Aortic smooth muscle cell (primary cell): ENCODE data around the gene CREB3L1. TPM values are rescaled to one million over a fixed set of nuclear protein-coding genes. Genes with fewer than 3 reads are reported as not detected.

ENCODE experiments used
- total RNA-seq: library from RNA; depleted of rRNA; stranded (reverse); fragments of >200 nt; gene quantifications from 2 replicates; pipeline ENCODE4 v1.2.3, GENCODE V29; 2014

The CREB3L1 gene, protein sequence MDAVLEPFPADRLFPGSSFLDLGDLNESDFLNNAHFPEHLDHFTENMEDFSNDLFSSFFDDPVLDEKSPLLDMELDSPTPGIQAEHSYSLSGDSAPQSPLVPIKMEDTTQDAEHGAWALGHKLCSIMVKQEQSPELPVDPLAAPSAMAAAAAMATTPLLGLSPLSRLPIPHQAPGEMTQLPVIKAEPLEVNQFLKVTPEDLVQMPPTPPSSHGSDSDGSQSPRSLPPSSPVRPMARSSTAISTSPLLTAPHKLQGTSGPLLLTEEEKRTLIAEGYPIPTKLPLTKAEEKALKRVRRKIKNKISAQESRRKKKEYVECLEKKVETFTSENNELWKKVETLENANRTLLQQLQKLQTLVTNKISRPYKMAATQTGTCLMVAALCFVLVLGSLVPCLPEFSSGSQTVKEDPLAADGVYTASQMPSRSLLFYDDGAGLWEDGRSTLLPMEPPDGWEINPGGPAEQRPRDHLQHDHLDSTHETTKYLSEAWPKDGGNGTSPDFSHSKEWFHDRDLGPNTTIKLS
- total RNA-seq: 13.9 and 17.0 TPM in 2 replicates

DNA sequence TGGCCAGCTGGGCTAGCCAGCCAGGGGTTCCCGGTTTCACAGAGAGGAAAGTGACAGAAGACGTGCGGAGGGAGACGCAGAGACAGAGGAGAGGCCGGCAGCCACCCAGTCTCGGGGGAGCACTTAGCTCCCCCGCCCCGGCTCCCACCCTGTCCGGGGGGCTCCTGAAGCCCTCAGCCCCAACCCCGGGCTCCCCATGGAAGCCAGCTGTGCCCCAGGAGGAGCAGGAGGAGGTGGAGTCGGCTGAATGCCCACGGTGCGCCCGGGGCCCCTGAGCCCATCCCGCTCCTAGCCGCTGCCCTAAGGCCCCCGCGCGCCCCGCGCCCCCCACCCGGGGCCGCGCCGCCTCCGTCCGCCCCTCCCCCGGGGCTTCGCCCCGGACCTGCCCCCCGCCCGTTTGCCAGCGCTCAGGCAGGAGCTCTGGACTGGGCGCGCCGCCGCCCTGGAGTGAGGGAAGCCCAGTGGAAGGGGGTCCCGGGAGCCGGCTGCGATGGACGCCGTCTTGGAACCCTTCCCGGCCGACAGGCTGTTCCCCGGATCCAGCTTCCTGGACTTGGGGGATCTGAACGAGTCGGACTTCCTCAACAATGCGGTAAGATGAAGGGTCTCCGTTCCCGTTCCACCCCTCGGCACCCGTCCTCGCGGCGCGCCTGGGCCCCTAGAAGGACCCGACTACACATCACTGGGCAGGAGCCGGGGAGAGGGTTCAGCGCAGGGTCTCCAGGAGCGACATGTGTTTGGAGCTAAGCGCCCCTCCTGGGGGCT lies at the start of gene CREB3L1:
Gene CREB3L1 (plus strand): TSS at position 41 of the 765 bp plus-strand sequence. CDS start 450 bp downstream, at position 491.

DNA sequence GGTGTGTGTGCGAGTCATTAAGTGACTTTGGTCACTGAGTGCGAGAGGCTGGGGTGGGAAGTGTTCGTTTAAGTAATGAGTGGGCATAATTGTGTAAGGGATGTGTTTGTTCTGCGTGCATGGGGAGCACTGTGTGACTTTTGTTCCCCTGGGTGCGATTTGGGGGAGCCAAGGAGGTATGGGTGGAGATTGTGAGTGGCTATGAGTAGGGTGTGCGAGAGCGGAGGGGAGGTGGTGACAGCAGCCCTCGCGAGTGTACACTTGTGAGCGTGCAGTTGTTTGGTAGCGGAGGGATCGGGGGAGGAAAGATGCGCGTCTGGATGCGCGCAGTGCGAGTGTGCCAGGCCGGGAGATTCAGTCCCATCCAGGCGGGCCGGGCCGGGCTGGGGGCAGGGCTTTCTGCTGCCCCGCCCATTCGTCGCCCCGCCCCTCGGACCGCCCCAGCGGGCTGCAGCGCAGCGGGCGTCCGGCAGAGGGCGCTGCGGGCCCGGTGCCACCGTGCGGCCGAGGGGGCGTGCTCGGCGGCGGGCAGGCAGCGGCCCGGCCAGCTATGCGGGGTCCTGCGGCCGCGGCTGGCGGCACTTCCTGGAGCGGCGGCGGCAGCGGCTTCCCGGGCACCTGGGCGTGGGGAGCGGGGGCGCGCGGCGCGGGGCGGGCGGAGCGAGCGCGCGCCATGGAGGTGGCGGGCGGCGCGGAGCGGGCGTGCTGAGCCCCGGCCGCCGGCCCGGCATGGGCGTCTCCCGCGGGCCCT lies 69.6 kb downstream of the CREB3L1 start, which contains the start of gene DGKZ:
Gene DGKZ (plus strand): TSS at position 578 of the 751 bp plus-strand sequence. CDS start 197 bp downstream, outside the sequence.

Other genes starting within 250 kb of the CREB3L1 start
- gene PHF21A, start 156.2 kb upstream of the CREB3L1 start, total RNA-seq: 7.8 and 12.5 TPM in 2 replicates
- gene DGKZ, start 69.8 kb downstream of the CREB3L1 start, total RNA-seq: 29.3 and 38.2 TPM in 2 replicates
- gene MDK, start 104.0 kb downstream of the CREB3L1 start, total RNA-seq: 13.3 and 37.4 TPM in 2 replicates
- gene CHRM4, start 114.1 kb downstream of the CREB3L1 start, total RNA-seq: 0.13 TPM in 1 of 2 replicates, not detected in the other